ENCODE data around the gene CCDC85A. TPM values are rescaled to one million over a fixed set of nuclear protein-coding genes. Genes with fewer than 3 reads are reported as not detected.

The CCDC85A gene
- total RNA-seq, 2 donors from 2014 or later = 0.18 to 0.86 TPM

- no peaks in the 10 kb centered on the region for H3K9me3 ChIP-seq (ENCODE audit: control insufficient read depth, low read length)
- no peak for DNase-seq
- WGBS, 2 experiments (ENCODE audit: insufficient coverage in 1 of 2, insufficient read length in 1 of 2) = 84 to 90% methylated on average over 5 of the region's 5 CpGs
- no peak overlapping the region for H3K27ac ChIP-seq (ENCODE audit: low read depth, low read length)
- H3K4me1 ChIP-seq (ENCODE audit: control insufficient read depth, insufficient read depth, low read length) = no peaks in the 10 kb centered on the region
- Mint-ChIP-seq H3K4me3 (no peak overlapping the region), H3K4me1 (no peaks in the 10 kb centered on the region), H3K9me3 (no peaks in the 10 kb centered on the region), H3K27ac (no peak overlapping the region), H3K36me3 (ENCODE audit: low read depth) (no peaks in the 10 kb centered on the region), H3K27me3 (ENCODE audit: insufficient read depth) (no peaks in the 10 kb centered on the region)
- TF ChIP-seq, protein P1, sequence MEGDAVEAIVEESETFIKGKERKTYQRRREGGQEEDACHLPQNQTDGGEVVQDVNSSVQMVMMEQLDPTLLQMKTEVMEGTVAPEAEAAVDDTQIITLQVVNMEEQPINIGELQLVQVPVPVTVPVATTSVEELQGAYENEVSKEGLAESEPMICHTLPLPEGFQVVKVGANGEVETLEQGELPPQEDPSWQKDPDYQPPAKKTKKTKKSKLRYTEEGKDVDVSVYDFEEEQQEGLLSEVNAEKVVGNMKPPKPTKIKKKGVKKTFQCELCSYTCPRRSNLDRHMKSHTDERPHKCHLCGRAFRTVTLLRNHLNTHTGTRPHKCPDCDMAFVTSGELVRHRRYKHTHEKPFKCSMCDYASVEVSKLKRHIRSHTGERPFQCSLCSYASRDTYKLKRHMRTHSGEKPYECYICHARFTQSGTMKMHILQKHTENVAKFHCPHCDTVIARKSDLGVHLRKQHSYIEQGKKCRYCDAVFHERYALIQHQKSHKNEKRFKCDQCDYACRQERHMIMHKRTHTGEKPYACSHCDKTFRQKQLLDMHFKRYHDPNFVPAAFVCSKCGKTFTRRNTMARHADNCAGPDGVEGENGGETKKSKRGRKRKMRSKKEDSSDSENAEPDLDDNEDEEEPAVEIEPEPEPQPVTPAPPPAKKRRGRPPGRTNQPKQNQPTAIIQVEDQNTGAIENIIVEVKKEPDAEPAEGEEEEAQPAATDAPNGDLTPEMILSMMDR (conservative IDR thresholded peaks at IDR 0.05) = no peak
- H3K9ac ChIP-seq (ENCODE audit: extremely low read depth, low read length, poor library complexity, severe bottlenecking) = no peak overlapping the region
- H3K4me3 ChIP-seq (ENCODE audit: low read length) = no peak overlapping the region
- peaks cover 5% of the 10 kb centered on the region for H3K27me3 ChIP-seq (ENCODE audit: control insufficient read depth, insufficient read depth, low read length, poor library complexity, severe bottlenecking)
- H3K36me3 ChIP-seq (ENCODE audit: control insufficient read depth, insufficient read depth, low read length) = no peaks in the 10 kb centered on the region
Observed at GRCh38 chr2:56248965-56249742, 65.4 kb downstream of the CCDC85A start.

GRCh38 chr2:56250153-56250729 is 66.5 kb downstream of the CCDC85A start:
- Mint-ChIP-seq H3K27ac (no peak overlapping the region), H3K4me1 (no peaks in the 10 kb centered on the region), H3K36me3 (ENCODE audit: low read depth) (no peaks in the 10 kb centered on the region), H3K9me3 (no peaks in the 10 kb centered on the region), H3K4me3 (no peak overlapping the region), H3K27me3 (ENCODE audit: insufficient read depth) (peaks cover 6% of the 10 kb centered on the region)
- TF ChIP-seq, protein P1 (conservative IDR thresholded peaks at IDR 0.05) = no peak
- 90 to 92% methylated on average over 2 of the region's 2 CpGs for WGBS, 2 experiments (ENCODE audit: insufficient coverage in 1 of 2, insufficient read length in 1 of 2)
- H3K4me1 ChIP-seq (ENCODE audit: control insufficient read depth, insufficient read depth, low read length) = no peaks in the 10 kb centered on the region
- no peaks in the 10 kb centered on the region for H3K36me3 ChIP-seq (ENCODE audit: control insufficient read depth, insufficient read depth, low read length)
- no peak overlapping the region for H3K9ac ChIP-seq (ENCODE audit: extremely low read depth, low read length, poor library complexity, severe bottlenecking)
- H3K9me3 ChIP-seq (ENCODE audit: control insufficient read depth, low read length) = no peaks in the 10 kb centered on the region
- H3K27ac ChIP-seq (ENCODE audit: low read depth, low read length) = no peak overlapping the region
- no peak for DNase-seq
- no peak overlapping the region for H3K4me3 ChIP-seq (ENCODE audit: low read length)
- peaks cover 5% of the 10 kb centered on the region for H3K27me3 ChIP-seq (ENCODE audit: control insufficient read depth, insufficient read depth, low read length, poor library complexity, severe bottlenecking)

DNA sequence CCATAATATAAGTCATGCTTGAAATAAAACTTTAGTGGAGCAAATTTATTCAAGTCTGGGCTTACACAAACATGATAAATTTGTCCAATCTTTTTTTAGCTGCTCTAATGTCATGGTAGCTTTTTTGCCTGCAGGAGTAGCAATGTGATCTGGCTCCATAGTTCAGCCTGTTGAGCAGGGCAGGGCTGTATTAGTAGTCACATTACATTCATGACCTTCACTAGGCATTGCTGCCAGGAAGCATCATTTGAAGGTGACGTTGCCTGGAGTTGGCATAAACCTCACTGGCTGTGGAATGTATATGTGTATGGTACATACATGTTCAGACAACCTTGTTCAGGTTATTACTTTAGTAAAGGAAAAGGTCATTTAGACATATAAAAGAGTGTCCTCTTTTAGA is 76.6 kb downstream of the CCDC85A start:
- Histone ChIP-seq H3K4me1 (ENCODE audit: control insufficient read depth, insufficient read depth, low read length) (no peaks in the 10 kb centered on the region), H3K9ac (ENCODE audit: extremely low read depth, low read length, poor library complexity, severe bottlenecking) (no peak overlapping the region), H3K27ac (ENCODE audit: low read depth, low read length) (no peak overlapping the region), H3K27me3 (ENCODE audit: control insufficient read depth, insufficient read depth, low read length, poor library complexity, severe bottlenecking) (no peaks in the 10 kb centered on the region), H3K4me3 (ENCODE audit: low read length) (no peak overlapping the region), H3K36me3 (ENCODE audit: control insufficient read depth, insufficient read depth, low read length) (no peaks in the 10 kb centered on the region), H3K9me3 (ENCODE audit: control insufficient read depth, low read length) (no peaks in the 10 kb centered on the region)
- WGBS, 2 experiments (ENCODE audit: insufficient coverage in 1 of 2, insufficient read length in 1 of 2) = 92% methylated on average over 1 of the region's 1 CpG; no CpG with 5 or more reads in 1 of the 2 experiments
- H3K9me3 Mint-ChIP-seq = no peaks in the 10 kb centered on the region
- H3K4me3 Mint-ChIP-seq = no peak overlapping the region
- TF ChIP-seq, protein P1 (conservative IDR thresholded peaks at IDR 0.05) = no peak
- no peak overlapping the region for H3K27ac Mint-ChIP-seq
- peaks cover 7% of the 10 kb centered on the region for H3K4me1 Mint-ChIP-seq
- no peak for DNase-seq
- H3K36me3 Mint-ChIP-seq (ENCODE audit: low read depth) = no peaks in the 10 kb centered on the region
- peaks cover 14% of the 10 kb centered on the region for H3K27me3 Mint-ChIP-seq (ENCODE audit: insufficient read depth)

All from endodermal cell (in vitro differentiated cells).